HPDE6-E6E7 (cell line): ENCODE measurements around the gene ATXN10.
"Not testable (repeated sequence)": the region's sequence is repeated elsewhere in the genome, so short reads cannot be mapped to it uniquely, and the experiment has no call there.

ENCODE experiments used
- DNase-seq: peaks from one replicate; pipeline ENCODE4 v3.0.0; 2011; ENCODE audit warnings: missing footprints; ENCODE audit errors: extremely low spot score

The ATXN10 gene

DNA sequence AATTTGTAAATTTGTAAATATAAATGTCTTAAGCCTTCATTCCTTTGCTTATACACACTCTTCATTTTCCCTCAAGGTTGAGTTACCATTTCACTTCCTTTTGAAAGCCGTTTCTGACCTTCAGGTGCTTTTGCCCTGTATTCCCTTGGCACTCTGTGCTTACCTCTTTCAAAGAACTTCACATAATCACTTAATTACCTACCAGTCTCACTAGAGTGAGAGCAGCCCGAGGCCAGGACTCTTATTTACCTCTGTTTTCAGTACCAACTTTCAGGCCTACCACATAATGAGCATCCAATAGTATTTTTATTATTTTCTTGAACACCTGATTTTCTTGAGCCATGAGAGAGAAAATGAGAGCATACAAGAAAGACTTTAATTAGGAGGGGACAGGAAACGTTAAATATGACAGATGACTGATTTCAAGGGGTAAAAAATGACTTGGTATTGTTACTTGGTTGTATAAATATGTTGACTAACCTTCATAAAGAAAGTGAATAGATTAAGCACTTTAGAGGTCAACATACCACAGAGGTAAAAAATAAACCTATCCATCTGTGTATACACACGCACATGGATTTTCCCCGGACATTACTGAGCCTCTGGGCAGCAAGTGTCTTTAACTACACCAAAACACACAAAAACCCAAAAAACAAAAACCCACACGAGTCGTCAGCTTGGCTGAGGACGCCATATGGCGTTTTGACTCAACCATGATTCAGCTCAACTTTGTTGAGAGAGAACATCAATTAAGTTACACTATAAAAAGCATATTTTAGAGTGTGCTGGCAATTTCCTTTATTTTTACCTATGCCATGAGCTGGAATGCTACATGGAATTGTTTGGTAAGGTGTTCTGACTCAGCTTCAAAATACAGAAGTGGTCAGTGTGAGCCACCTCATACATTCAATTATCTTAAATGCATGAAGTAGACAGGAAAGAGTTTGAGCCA is 7.6 kb downstream of the ATXN10 start:
- DNase-seq, result no peak

DNA sequence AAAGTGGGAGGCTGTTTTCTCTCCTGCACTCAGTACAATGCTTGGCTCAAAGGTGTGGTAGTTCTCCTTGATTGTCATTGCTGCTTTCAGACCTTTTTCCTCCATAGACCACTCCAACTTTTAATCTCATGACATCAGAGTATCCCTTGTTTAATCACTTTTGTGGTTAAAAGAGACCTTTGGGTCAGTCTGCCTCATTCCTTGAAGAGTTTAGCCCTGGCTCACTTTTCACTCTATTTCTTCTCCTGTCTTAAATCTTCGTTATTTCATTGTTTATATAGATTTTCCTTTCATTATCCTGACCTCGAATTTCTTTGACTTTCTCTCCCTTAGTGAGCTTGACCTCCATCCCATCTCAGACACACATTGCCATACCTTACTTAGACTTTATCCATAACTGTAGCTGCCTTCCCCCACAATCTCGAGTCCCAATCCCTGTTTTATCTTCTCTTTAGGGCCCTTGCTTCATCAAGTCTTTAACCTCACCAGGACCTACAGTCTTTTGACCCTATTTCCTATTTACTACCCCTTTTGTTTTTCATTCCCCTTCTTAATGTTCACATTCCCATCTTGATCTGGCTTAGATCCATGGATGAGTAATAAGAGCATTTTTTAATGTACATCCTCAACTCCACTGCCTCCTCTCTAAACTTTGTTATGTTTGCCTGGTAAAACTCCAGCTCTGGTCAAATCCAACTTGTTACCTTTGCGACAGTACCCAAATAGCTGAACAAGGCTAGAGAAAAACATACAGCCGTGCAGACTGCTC is 9.5 kb downstream of the ATXN10 start:
- no peak for DNase-seq

DNA sequence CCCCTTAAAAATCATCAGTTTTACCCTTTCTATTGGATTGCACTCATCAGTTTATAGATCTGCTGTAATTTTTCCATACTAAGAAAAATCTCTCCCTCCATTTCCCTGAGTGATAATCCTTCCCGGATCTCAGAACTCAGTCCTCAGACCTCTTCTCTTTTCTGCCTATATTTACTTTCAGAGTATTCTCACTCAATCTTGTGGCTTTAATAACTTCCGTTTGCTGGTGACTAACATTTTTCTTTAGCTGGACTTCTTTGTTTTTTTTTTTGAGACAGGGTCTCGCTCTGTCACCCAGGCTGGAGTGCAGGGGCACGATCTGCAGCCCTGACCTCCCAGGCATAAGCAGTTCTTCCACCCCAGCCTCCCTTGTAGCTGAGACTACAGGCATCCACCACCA is 10.4 kb downstream of the ATXN10 start:
- no peak for DNase-seq

DNA sequence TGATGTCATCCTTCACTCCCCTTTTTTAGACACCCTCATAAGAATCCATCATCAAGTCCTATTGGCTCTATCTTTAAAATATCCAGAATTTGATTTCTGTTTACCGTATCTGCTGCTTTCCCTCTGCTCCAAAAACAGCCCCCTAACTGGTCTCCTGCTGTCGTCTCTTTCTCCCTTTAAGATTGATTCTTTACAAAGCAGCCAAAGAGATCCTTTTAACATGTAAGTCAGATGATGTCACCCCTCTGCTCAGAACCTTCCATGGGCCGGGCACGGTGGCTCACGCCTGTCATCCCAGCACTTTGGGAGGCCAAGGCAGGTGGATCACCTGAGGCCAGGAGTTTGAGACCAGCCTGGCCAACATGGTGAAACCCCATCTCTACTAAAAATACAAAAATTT is 11.1 kb downstream of the ATXN10 start:
- DNase-seq, result not testable (repeated sequence)

DNA sequence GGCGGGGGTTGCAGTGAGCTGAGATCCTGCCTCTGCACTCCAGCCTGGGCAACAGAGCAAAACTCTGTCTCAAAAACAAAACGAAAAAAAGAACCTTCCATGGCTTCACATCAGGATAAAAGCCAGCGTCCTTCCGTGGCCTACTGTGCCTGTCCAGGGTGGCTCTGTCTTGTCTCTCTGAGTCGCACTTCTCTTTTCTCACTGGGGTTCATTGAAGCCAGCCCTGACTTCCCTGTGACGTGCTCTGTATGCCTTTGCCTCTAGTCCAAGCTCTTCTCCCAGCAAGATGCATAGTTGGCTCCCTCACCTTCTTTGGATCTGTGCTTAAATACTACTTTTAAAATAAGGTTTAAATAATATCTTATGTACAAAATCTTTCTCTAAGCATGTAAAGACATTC is 11.6 kb downstream of the ATXN10 start:
- no peak for DNase-seq

DNA sequence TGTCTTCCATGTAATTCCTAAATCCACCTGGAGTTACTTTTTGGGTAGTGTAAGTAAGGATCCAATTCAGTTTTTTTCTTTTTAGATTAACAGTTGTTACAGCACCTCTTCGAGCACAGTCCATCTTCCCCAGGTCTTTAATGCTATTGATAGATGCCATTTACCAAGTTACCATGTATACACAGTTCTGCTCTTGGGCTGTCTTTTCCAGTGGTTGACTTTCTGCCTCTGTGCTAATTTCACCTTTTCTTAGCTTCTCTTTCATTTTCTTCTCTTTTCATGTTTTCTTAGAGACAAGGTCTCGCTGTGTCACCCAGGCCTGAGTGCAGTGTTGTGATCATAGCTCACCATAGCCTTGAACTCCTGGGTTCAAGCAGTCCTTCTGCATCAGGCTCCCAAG is 12.0 kb downstream of the ATXN10 start:
- no peak for DNase-seq

DNA sequence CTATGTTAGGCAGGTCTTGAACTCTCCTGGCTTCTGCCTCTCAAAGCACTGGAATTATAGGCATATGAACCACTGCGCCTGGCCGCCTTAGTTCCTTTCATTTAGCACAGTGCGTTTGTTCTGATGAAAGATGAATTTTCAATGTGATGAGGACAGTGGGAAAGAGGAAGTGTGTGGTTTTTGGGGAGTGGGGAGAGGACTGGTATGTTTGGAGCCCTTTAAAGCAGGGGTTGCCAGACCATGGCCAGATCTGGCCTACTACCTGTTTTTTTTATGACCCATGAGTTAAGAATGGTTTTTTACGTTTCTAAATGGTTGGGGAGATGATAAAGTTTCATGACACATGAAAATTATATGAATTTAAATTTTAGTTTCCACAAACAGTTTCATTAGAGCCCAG is 12.5 kb downstream of the ATXN10 start:
- DNase-seq, result no peak

DNA sequence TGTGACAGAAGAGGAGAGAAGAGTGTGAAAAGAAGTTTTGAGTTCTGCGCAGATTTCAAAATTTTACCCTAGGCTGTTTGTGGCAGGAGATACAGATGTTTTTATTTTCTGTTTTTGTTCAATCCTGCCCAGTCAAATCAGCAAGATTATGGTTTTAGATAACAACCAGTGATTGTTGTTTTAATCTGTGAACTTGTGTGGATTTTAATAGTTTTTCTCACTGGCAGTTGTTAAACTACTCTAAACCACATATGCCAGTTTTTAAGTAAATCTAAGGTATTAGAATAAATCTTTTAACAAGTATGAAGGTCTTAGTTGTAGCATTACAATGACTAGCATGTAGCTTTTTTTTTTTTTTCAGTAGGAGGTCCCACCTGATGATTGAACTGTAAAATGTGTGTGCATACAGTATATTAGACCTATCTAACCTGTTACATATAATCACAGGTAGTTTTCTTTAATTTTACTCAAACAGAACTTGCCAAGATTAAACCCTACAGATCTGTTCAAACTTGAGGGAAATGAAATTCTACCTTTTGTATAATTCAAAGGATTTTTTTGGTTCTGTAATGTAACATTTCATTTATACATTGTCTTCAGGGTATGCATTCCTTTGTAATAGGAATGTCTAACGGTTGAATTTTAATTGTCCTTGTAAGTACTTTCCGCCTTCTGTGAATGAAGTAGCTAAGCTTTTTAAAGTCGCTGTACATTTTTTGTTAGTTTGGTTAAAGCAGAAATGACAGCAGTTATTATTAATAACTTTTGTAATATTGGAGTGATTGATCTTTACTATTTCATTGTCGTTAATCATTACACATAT is 13.3 kb downstream of the ATXN10 start:
- DNase-seq, result no peak

DNA sequence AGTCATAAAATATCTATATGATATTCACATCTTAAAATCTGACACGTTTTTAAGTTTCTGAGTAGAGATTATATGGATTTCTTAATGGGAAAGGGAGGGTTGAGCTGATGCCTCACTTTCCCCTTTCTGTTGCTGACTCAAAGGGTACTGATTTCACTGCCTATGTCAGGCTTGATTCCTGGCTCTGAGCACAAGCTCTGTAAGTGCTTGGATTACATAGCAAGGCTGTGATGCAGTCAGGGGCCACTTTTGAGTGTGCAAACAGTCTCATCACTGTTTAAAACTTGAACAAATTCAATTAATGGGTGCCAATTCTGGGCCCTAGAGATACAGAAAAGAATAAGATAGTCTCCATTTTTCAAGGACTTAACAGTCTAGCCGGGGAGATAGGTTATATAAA is 14.4 kb downstream of the ATXN10 start:
- no peak for DNase-seq

DNA sequence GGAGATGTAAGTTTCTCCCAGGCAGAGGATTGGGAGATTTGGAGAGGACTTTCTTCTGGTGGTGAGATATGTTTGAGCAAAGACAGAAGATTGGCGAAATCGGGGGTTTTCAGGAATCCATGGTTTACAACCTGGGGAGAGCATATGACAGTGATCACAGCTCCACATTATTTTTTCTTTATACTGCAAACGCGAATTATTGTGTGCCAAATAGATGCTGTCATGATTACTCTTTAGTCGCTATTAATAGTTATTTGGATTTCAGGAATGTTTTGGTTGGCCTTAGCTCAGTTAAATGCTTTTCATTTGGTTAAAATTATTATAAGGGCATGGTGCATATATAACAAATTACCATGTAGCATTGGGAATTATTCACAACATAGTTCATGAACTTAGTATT is 15.2 kb downstream of the ATXN10 start:
- DNase-seq, result no peak

DNA sequence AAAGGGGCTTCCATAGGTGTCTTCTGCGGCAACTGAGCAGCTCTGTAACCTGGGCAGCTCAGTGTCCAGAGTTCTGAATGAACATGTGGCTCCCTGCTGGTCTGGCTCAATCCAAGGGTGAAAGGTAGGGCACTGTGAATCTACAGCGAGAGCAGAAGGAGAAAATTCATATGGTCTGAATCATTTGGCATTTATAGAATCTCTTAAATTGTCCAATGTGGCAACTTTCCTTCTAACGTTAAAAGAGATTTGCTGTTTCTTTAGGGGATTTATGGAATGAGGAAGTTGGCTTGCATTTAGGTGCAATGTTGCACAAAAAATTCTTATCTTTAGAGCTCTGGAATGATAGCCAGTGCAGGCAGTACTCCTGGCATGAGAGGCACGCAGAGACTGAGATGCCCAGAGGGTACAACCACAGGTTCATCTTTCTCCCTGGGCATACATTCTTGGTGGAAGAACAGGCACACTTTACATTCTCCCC is 17.0 kb downstream of the ATXN10 start:
- DNase-seq, result peak; percentile 36

DNA sequence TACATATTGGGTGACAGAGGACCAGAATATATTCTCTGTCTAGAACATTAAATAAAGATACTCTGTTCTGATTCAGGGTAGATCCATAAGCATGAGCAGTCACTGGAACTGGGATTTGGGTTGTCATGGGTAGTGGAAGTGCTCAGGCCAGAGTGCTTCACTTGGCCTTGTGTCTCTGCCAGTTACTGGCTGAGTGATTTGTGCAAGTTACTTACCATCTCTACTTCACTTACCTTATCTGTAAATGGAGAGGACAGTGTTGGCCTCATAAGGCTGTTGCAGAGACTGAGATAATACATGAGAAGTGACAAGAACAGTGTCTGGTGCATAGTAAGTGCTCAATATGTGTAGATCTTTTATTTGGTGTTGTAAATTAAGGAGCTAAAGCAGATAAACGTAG is 17.6 kb downstream of the ATXN10 start:
- no peak for DNase-seq

DNA sequence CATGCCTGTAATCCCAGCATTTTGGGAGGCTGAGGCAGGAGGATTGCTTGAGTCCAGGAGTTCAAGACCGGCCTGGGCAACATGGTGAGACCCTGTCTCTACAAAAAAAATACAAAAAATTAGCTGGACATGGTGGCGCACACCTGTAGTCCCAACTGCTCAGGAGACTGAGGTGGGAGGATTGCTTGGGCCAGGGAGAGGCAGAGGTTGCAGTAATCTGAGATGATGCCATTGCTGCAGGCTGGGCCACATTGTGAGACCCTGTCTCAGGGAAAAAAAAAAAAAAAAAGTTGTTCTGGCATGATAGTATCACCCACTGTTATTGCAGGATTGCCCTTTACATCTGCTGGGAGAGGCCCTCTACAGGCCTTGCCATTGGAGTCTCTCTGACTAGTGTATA is 18.4 kb downstream of the ATXN10 start:
- no peak for DNase-seq

DNA sequence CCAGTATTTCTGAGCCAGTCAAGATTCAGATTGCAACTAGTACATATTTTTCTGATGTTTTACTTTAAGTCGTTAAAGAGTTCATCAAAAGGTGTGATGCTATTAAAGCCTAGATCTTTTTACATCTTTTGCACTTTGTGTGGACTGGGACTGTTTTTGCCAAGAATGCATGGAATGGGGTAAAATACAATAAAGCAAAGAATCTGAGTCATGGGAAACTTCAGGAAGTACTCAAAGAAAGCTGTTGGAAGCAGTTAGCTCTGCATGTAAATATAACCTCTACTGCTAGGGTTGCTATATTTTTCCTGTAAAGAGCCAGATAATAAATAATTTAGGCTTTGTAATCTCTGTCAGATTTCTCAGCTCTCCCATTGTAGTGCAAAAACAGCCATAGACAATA is 20.9 kb downstream of the ATXN10 start:
- no peak for DNase-seq

DNA sequence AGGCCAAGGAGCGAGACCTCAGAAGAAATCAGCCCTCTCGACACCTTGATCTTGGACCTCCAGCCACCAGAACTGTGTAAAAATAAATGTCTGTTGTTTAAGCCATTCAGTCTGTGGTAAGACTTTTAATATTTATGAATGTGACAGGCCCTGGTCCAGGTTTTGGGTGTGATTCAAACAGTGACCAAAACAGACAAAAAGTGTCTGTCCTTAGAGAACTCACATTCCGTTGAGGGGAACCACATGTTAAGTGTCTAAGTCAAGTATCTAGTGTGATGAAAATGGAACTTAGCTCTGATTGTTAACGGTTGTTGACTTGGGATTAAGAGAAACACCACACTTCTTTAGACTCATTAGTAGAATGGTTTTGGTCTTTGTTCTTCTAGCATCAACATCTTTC is 22.2 kb downstream of the ATXN10 start:
- no peak for DNase-seq

DNA sequence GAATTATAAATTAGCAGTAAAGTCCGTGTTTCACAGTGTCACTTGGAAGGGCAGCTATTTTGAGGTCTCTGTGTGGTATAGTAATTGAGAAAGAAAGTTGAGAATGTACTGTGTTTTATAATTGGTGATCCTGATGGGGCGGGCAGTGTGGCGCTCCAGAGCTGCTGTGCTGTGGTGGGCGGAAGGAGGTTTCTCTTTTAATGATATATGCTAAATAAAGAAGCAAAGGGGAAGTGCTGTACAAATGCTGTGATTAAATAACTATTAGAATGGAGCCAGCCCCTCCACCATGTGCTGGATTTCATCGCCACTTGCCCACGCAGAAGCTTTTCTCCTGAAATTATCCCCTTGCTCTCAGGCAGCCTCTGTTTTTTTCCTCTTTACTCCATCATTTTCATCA is 24.6 kb downstream of the ATXN10 start:
- DNase-seq, result no peak

DNA sequence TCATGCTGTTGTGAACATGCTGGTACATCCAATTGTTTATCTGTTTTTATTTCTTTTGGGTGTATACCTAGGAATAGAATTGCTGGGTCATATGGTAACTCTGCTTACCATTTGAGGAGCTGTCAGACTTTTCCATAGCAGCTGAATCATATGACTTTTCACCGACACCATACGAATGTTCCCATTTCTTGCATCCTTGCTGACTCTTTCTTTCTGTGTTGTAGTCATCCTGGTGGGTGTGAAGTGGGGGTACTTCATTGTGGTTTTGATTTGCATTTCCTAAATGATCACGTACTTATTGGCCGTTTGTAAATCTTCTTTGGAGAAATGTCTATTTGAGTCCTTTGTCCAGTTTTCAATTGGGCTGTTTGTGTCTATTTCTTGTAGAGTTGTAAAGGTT is 26.5 kb downstream of the ATXN10 start:
- no peak for DNase-seq

DNA sequence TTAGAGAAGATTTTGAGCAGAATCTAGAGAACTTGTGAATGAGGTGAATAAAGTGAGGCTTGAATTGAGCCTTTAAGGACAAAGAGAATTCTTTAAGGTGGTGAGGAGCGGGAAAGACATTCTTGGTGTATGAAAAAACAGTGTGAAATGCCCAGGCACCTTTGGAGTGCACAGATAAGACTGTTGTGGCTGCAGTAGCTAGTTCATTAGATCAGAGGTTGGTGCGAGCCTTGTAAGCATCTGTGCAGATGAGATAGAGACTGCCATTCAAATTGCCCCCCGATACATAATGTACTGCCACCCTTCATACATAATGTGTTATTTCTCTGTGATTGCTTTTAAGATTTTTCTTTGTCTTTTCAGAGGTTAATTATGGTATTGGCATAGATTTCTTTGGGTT is 31.3 kb downstream of the ATXN10 start:
- DNase-seq, result no peak

DNA sequence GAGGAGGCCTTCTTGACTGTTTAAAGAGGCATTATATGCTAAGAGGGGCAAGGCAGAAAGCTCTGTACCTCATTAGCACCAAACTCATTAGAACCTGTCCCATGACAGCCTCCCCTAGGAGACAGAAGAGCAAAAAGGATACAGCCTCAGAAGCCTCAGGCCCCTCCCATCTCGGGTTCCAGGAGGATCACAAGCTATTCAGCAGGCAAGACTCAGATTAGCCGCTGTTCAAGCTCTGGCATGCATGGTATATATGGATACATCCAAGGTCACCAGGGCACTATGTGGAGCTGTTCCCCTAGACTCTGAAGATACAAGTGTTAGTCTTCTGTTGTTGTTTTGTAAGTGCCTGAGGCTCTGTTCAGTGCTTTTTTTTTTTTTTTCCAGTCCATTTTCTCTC is 32.1 kb downstream of the ATXN10 start:
- DNase-seq, result peak; percentile 50

DNA sequence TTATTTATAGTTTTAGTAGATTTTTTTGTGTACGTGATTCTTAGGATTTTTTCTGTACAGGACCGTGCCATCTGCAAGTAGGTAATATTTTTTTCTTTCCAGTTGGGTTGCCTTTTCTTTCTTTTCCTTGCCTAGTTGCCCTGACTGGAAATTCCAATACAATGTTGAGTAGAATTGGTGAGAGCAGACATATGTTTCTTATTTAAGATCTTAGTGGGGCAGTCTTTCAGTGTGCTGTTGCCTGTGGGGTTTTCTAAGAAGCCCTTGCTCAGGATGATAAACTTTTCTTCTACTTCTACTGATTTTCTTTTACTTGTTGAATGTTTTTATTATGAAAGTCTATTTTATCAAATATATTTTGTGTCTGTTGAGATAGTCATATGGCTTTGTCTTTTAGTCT is 33.0 kb downstream of the ATXN10 start:
- DNase-seq, result no peak

DNA sequence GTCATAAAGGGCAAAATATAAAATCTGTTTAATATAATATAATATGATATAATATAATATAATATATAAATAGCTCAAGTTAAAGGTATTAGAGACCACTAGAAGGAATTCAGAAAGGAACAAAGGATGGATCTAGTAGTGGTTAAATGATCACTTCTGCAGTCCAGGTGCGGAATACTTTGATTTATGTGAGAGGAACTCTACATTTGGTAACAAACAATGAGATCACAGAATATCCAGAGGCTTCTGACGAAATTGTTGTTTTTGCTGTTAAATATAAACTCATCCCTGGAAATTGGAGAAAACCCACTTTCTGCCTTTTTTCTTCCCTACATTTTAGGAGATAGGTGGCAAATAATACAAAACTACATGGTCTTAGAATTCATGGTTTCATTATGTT is 36.0 kb downstream of the ATXN10 start:
- DNase-seq, result no peak

DNA sequence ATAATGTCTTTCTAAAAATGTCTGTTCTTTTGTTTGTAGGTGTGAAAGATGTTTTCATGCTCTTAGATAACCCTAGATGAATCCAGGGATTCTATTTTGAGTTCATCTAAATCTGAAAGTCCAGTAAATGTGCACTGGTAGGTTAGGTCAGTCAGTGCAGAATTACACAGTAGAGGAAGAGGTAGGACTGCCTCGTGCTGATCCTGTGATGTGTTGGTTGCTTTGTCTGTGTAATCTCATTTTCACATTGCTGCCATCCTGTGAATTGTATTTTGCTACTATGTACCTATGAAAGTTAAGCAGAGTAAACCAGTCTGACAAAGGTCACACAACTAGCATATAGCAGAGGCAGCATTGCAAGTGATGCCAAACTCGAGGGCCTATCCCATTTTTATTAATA is 36.5 kb downstream of the ATXN10 start:
- DNase-seq, result no peak
